RPMI7951 (cell line): Measurements from ENCODE around the gene SMPD2. TPM values are rescaled to one million over a fixed set of nuclear protein-coding genes. Genes with fewer than 3 reads are reported as not detected.

Experiments used
- DNase-seq: peaks from one replicate; pipeline ENCODE4 v3.0.0-alpha.2; 2012; ENCODE audit warnings: low read depth
- total RNA-seq: library from RNA; depleted of rRNA; stranded (reverse); fragments of >200 nt; shearing (Covaris generic); gene quantifications from 2 replicates; pipeline ENCODE4 v1.2.3, GENCODE V29; 2014; rRNA removed

Gene SMPD2, protein sequence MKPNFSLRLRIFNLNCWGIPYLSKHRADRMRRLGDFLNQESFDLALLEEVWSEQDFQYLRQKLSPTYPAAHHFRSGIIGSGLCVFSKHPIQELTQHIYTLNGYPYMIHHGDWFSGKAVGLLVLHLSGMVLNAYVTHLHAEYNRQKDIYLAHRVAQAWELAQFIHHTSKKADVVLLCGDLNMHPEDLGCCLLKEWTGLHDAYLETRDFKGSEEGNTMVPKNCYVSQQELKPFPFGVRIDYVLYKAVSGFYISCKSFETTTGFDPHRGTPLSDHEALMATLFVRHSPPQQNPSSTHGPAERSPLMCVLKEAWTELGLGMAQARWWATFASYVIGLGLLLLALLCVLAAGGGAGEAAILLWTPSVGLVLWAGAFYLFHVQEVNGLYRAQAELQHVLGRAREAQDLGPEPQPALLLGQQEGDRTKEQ
- total RNA-seq: 11.2 and 11.5 TPM in 2 replicates

DNA sequence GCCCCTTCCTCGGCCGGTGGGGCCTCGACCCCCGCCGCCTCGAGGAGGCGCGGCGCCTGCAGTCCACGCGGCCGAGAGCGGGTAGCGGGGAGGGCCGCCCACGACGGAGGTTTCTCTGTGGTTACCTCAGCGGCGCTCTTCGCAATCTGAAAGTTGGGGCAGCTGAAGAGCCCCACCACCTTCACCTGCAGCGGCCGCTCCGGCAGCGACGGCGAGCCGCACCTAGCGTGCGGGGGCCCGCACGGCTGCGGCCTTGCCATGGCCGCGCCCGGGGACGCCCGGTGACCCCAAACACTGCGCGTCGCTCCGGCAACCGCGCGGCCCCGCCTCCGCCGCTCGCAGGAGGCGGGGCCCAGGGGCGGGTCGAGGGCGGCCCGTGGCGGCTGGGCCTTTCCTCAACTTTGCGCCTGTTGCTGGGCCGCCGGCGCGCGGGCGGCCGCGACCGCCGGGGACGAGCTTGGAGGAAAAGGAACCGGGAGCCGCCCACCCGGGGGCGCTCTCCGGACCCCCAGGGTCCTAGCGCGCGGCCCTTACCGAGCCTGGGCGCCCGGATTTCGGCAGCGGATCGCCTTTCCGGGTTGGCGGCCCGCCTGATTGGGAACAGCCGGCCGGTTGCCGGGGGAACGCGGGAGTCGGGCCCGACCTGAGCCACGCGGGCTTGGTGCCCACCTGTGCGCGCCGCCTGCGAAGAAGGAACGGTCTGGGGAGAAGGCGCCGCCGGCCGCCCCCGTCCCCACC lies at the start of gene SMPD2, which contains the start of gene PPIL6:
Gene SMPD2 (plus strand): TSS at position 394 of the 738 bp plus-strand sequence. CDS start 398 bp downstream, outside the sequence.
Gene PPIL6 (minus strand): TSS at position 298 of the 738 bp plus-strand sequence. CDS start 38 bp downstream, at position 260.
- DNase-seq: peak; percentile 85

DNA sequence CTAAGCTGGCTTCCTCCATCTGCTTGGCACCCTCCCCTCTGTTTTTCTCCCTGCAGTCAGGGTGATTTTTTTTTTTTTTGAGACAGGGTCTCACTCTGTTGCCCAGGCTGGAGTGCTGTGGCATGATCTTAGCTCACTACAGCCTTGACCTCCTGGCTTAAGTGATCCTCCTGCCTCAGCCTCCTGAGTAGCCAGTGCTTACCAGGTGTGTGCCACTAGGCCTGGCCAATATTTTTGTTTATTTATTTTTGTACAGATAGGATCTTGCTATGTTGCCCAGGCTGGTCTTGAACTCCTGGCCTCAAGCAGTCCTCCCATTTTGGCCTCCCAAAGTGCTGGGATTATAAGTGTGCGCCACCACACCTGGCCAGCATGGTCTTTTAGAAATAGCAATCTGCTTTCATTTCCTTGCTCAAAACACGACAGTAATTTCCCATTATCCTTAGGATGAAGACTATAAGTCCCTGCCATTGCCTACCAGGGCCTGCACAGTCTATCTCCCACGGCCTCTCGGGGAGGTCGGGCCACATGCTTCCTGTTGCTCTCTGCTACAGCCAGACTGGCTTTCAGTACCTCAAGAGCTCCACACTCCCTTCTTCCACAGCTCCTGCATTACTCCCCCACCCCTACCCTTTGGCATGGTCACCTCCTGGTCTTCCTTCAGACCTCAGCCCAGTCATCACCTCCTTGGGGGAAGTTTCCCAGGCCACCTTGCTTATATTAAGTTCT lies 47.2 kb upstream of the SMPD2 start:
- no peak for DNase-seq

- DNase-seq: peak; percentile 23
Observed at GRCh38 chr6:109393886-109394281, 46.6 kb upstream of the SMPD2 start.

GRCh38 chr6:109396046-109396718 lies 44.3 kb upstream of the SMPD2 start:
- DNase-seq: no peak

- no peak for DNase-seq
Observed at GRCh38 chr6:109397020-109397419, 43.5 kb upstream of the SMPD2 start.

GRCh38 chr6:109406196-109406595 lies 34.3 kb upstream of the SMPD2 start:
- peak; percentile 6 for DNase-seq

DNA sequence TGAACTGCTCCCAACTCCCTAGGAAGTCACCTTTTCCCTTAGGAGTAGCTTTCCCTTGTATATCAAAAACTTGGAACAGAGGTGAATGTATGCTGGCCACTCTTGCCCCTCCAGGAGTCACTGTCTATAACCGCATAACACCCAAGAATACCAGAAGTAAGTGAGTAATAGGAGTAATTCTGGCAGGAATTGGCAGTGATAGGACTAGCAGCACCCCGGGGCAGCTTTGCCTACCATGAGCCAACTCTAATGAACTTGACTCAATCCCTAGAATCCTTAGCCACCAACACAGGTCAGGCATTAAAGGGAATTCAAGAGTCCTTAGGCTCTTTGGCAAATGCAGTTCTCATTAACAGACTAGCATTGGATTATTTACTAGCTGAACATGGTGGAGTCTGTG lies 29.5 kb upstream of the SMPD2 start:
- DNase-seq: peak; percentile 42

GRCh38 chr6:109417646-109418045 lies 22.9 kb upstream of the SMPD2 start:
- DNase-seq: no peak

GRCh38 chr6:109420751-109421150 lies 19.8 kb upstream of the SMPD2 start:
- DNase-seq: peak; percentile 9

- no peak for DNase-seq
Observed at GRCh38 chr6:109421184-109421583, 19.3 kb upstream of the SMPD2 start.

DNA sequence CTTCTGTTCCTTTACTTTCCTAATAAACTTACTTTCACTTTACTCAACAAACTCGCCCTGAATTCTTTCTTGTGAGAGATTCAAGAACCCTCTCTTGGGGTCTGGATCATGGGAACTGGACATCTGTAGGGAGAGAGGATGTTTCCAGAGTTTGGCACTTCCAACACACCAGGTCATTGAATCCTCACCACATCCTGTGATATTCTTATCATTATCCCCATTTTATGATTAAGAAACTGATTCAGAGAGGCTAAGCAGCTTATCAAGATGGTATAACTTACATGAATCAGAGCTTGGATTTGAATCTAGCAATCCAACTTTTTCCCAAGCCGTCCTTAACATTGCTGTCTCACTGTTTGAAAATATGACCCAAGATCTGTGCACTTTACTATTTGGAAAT lies 15.6 kb upstream of the SMPD2 start:
- peak; percentile 41 for DNase-seq

DNA sequence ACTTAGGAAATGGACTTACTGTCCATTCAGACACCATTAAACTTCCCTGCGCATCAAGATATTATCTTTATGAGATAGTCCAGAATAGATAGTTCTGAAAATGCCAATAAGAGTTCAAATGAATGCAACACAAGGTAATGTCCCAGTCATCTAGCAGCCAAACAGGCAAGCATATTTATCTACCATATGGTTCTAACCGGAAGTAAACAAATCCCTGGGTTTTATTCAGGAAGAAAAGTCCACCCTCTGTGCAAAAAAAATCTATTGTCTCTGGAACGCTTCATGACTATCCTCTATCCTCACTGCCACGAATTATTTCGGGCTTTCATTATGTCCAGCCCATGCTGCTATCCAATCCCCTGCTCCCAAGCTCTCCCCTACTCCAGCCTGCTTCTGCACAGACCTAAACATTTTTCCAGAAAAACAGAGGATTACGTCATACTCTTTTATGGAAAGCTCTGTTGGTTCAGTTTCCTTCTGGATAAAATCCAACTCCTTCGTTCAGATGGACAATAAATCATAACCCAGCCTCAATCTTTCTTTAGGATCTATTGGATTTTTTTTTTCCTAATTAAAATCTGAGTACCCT lies 11.5 kb upstream of the SMPD2 start:
- DNase-seq: peak; percentile 30

GRCh38 chr6:109429496-109429895 lies 11.0 kb upstream of the SMPD2 start:
- no peak for DNase-seq

DNA sequence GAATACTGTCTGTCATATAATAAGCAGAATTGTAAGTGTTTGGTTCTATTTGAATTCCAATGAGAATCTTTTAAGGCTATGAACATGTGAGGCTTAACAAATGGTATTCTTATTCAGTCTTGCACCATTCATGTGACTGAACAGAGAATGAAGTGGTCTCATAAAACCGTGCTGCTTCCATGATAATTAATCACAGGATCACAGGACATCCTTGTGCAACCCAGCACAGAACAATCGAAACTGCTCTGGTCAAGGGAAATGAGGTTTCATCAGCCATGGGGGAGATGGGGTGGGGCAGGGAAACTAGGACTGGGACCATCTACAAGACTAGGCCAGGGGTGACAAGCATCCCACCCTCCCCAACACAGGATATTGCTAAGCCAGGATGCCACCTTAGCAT lies 6.1 kb upstream of the SMPD2 start:
- no peak for DNase-seq

GRCh38 chr6:109436041-109436440 lies 4.5 kb upstream of the SMPD2 start:
- no peak for DNase-seq

DNA sequence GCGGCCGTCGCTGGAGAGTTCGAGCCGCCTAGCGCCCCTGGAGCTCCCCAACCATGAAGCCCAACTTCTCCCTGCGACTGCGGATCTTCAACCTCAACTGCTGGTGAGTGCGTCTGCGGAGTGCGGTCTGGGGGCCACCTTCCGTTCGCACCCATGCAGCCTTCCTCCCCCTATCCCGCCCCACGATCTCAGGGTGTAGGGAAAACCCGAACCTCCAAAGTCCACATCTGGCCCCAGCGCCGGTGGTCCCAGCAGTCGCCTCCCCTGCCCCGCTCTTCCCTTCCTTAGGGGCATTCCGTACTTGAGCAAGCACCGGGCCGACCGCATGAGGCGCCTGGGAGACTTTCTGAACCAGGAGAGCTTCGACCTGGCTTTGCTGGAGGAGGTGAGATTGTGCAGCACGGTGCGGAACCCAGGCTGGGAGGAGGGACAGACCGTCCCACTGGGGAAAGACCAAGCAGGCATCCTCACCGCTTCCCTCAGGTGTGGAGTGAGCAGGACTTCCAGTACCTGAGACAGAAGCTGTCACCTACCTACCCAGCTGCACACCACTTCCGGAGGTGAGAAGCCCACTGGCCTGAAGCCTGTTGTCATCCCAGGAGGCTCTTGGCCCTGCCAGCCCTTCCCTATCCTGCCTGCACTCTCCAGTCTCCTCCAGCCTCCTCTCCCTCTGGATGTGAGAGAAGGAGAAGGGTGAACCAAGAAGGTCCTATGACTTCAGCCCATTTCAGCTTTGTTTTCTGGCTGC lies 719 bp downstream of the SMPD2 start:
- DNase-seq: peak; percentile 43

- no peak for DNase-seq
Observed at GRCh38 chr6:109442393-109442924, 1.9 kb downstream of the SMPD2 start.

GRCh38 chr6:109443425-109443950 lies 3.0 kb downstream of the SMPD2 start:
- no peak for DNase-seq

- no peak for DNase-seq
Observed at GRCh38 chr6:109445382-109445781, 4.9 kb downstream of the SMPD2 start.

GRCh38 chr6:109446072-109446471 lies 5.5 kb downstream of the SMPD2 start:
- DNase-seq: no peak
